K562 (cell line): ENCODE measurements around the gene ANKRD6. TPM values are rescaled to one million over a fixed set of nuclear protein-coding genes. Genes with fewer than 3 reads are reported as not detected.

Experiments
- ATAC-seq: fragments of 200-7000 bp; cut with Tn5 transposase; 3 replicates; pipeline ENCODE4 v1.9.1; 2020; ENCODE audit warnings: moderate library complexity
- BruUV-seq: library from RNA; stranded (reverse); fragments of 400-500 nt; replicated peaks from 2 replicates; lab custom pipeline; 2021; lab: Mats Ljungman, UMichigan
- CTCF ChIA-PET: fragments of 300-600 bp; formaldehyde crosslinking; extraction: SDS; loops from one replicate; lab custom pipeline; 2021; ENCODE audit warnings: low intra/inter-chr PET ratio; lab: Yijun Ruan, JAX
- POLR2A ChIA-PET: fragments of 300-600, 350-650 bp; sonication (Branson Sonifier 250); formaldehyde crosslinking; extraction: SDS; loops from one replicate; lab custom pipeline; 2021; ENCODE audit warnings: antibody characterized with exemption, inconsistent platforms; lab: Yijun Ruan, JAX
- DNase-seq, 4 experiments: peaks; one replicate each; pipeline versions ENCODE4 v3.0.0 to v3.0.0-alpha.2; 2011 to 2018; ENCODE audit warnings: low spot score in 3 of 4, mixed read lengths in 3 of 4; ENCODE audit errors: extremely low read depth in 1 of 4
- FAIRE-seq: peaks from 2 replicates; lab custom pipeline; 2011; peaks lifted over from hg19 to GRCh38; lab: Jason Lieb, UNC
- H2AFZ ChIP-seq: 2 replicates; pipeline ENCODE4 v1.6.0; 2011; ENCODE audit warnings: low read depth, low read length, control low read depth, inconsistent platforms
- H3K27ac ChIP-seq: fragments of 200-600 bp; 3 replicates; pipeline ENCODE4 v1.8.0; 2011; ENCODE audit warnings: low read depth, mild to moderate bottlenecking, control low read depth, inconsistent platforms, low read length, moderate library complexity, mixed read lengths; ENCODE audit errors: extremely low read depth
- H3K27me3 ChIP-seq, 2 experiments: fragments of 300-600 bp in 1 of 2; 2 replicates in 1 of 2; 3 replicates in 1 of 2; pipeline versions ENCODE4 v1.6.0 to v1.8.0; 2011; ENCODE audit warnings: inconsistent platforms in 2 of 2, low read length in 2 of 2, mild to moderate bottlenecking in 1 of 2, mixed read lengths in 1 of 2, moderate library complexity in 1 of 2; ENCODE audit not compliant: control insufficient read depth in 2 of 2, insufficient read depth in 2 of 2
- H3K36me3 ChIP-seq: fragments of 300-600 bp; 3 replicates; pipeline ENCODE4 v1.8.0; 2011; ENCODE audit warnings: mild to moderate bottlenecking, low read length, inconsistent platforms; ENCODE audit not compliant: control insufficient read depth, insufficient read depth
- H3K4me1 ChIP-seq, 2 experiments: fragments of 200-600 bp in 1 of 2; replicated peaks in 1 of 2; 2 replicates in 1 of 2; 3 replicates in 1 of 2; pipeline versions ENCODE4 v1.5.1 to v1.8.0; 2011; ENCODE audit warnings: inconsistent platforms in 2 of 2, low read length in 2 of 2, mild to moderate bottlenecking in 1 of 2, mixed read lengths in 1 of 2, moderate library complexity in 1 of 2; ENCODE audit not compliant: control insufficient read depth in 2 of 2, insufficient read depth in 2 of 2
- H3K4me2 ChIP-seq: 2 replicates; pipeline ENCODE4 v1.6.1; 2011; ENCODE audit warnings: low read length, control low read depth, inconsistent platforms, mixed read lengths; ENCODE audit not compliant: insufficient read depth
- H3K4me3 ChIP-seq: fragments of 200-600 bp; sonication (generic), shearing (Covaris generic); 2 replicates; pipeline ENCODE4 v1.5.1; 2016; ENCODE audit warnings: control low read depth, inconsistent platforms
- H3K79me2 ChIP-seq: fragments of 200-600 bp; 3 replicates; pipeline ENCODE4 v1.8.0; 2011; ENCODE audit warnings: low read length, inconsistent platforms; ENCODE audit not compliant: control insufficient read depth, insufficient read depth
- H3K9ac ChIP-seq, 2 experiments: 2 replicates each; pipeline versions ENCODE4 v1.6.0 to v1.6.1; 2011; ENCODE audit warnings: low read depth in 2 of 2, low read length in 2 of 2, control low read depth in 1 of 2, inconsistent platforms in 1 of 2, mild to moderate bottlenecking in 1 of 2, mixed read lengths in 1 of 2; ENCODE audit not compliant: insufficient read depth in 1 of 2
- H3K9me1 ChIP-seq: one replicate; pipeline ENCODE4 v1.6.0; 2011; ENCODE audit warnings: inconsistent platforms, mild to moderate bottlenecking, low read length, moderate library complexity; ENCODE audit not compliant: control insufficient read depth, insufficient read depth
- H3K9me3 ChIP-seq: replicated peaks from 2 replicates; pipeline ENCODE4 v1.5.1; 2011; ENCODE audit warnings: low read depth, low read length, inconsistent platforms; ENCODE audit not compliant: control insufficient read depth, insufficient read depth
- H4K20me1 ChIP-seq: replicated peaks from 2 replicates; pipeline ENCODE4 v1.6.1; 2011; ENCODE audit warnings: low read length, inconsistent platforms, mixed read lengths; ENCODE audit not compliant: control insufficient read depth, insufficient read depth
- ETS2 ChIP-seq: IDR thresholded peaks from 2 replicates; pipeline ENCODE4 v1.6.1; 2016; ENCODE audit warnings: borderline replicate concordance, missing genetic modification characterization, mild to moderate bottlenecking, moderate library complexity, missing compliant biosample characterization; ENCODE audit not compliant: poor library complexity, severe bottlenecking
- HNRNPH1 ChIP-seq: fragments of 200-400 bp; formaldehyde crosslinking; optimal IDR thresholded peaks from 2 replicates; pipeline ENCODE3; 2017; ENCODE audit warnings: low read depth, mild to moderate bottlenecking, low read length, moderate library complexity
- MLX ChIP-seq, 2 experiments: fragments of 450-650 bp in 1 of 2; sonication (generic) in 1 of 2; formaldehyde crosslinking; conservative IDR thresholded peaks; 2 replicates each; pipeline versions ENCODE4 v1.4.0 to v1.8.1; 2020 to 2022; ENCODE audit warnings: mild to moderate bottlenecking in 1 of 2, missing genetic modification reagents in 1 of 2
- NCOA2 ChIP-seq, 2 experiments: fragments of 450-650 bp; IDR thresholded peaks; 2 replicates each; pipeline ENCODE4 v1.6.1; 2018; ENCODE audit warnings: mild to moderate bottlenecking in 2 of 2, moderate library complexity in 1 of 2; ENCODE audit not compliant: partially characterized antibody in 2 of 2
- NFXL1 ChIP-seq: fragments of 450-650 bp; formaldehyde crosslinking; IDR thresholded peaks from 2 replicates; pipeline ENCODE4 v1.4.0; 2021; ENCODE audit warnings: mild to moderate bottlenecking
- PCBP1 ChIP-seq: fragments of 200-400 bp; formaldehyde crosslinking; IDR thresholded peaks from 2 replicates; pipeline ENCODE4 v1.6.1; 2018; ENCODE audit warnings: mild to moderate bottlenecking, low read depth, low read length; ENCODE audit not compliant: poor library complexity, severe bottlenecking
- PCBP2 ChIP-seq: fragments of 200-400 bp; formaldehyde crosslinking; IDR thresholded peaks from 2 replicates; pipeline ENCODE4 v1.6.1; 2018; ENCODE audit warnings: low read length, low read depth, mild to moderate bottlenecking, moderate library complexity; ENCODE audit not compliant: poor library complexity, severe bottlenecking
- RBM25 ChIP-seq: fragments of 200-400 bp; formaldehyde crosslinking; IDR thresholded peaks from 2 replicates; pipeline ENCODE4 v1.6.1; 2018; ENCODE audit warnings: low read length, low read depth, moderate library complexity; ENCODE audit not compliant: severe bottlenecking
- ZFPM2 ChIP-seq: fragments of 250-450 bp; sonication (Bioruptor Pico); IDR thresholded peaks from 2 replicates; pipeline ENCODE4 v1.5.1; 2022; ENCODE audit warnings: mild to moderate bottlenecking
- ZNF445 ChIP-seq: fragments of 250-450 bp; sonication (Bioruptor Pico); IDR thresholded peaks from 2 replicates; pipeline ENCODE4 v1.4.0; 2020; ENCODE audit warnings: low read depth, mild to moderate bottlenecking, moderate library complexity
- whole genome bisulfite sequencing: fragments of 100-300 bp; shearing (Covaris generic); methylation state at CpG from one replicate; pipeline ENCODE4 v1.1.6; 2016; ENCODE audit warnings: low coverage, mixed read lengths; ENCODE audit not compliant: insufficient coverage; ENCODE audit errors: missing lambda C conversion rate; 5-methylcytosine and 5-hydroxymethylcytosine counted together
- in situ Hi-C: fragments of 300-500 bp; cut with MboI; formaldehyde crosslinking; loops from 4 replicates; pipeline ENCODE4 v1.15.0; 2018; ENCODE audit warnings: inconsistent platforms, mixed read lengths
- intact Hi-C: fragments of 100-400 bp; cut with micrococcal nuclease; formaldehyde crosslinking; loops from 2 replicates; pipeline ENCODE4 v1.14.2; 2022
- polyA plus RNA-seq, 8 experiments: library from polyadenylated mRNA; depleted of rRNA in 4 of 8; stranded (reverse) in 5 of 8; unstranded in 3 of 8; fragments of >200 nt; fragmentation: Nextera tagmentation in 2 of 8; fragmentation: Illumina TruSeq in 1 of 8; extraction: Ambion mirVana in 2 of 8; extraction: Trizol in 1 of 8; gene quantifications; 2 replicates each; pipeline versions ENCODE4 v1.2.1 to v1.2.3, GENCODE V29; 2011 to 2014; ENCODE audit warnings: inconsistent platforms in 1 of 8, missing spikeins in 1 of 8
- total RNA-seq, 7 experiments: library from RNA; depleted of rRNA in 6 of 7; stranded (reverse); fragments of >200 nt in 6 of 7; fragmentation: Illumina TruSeq in 2 of 7; extraction: Trizol in 2 of 7; gene quantifications; 2 replicates each; pipeline versions ENCODE4 v1.2.1 to v1.2.3, GENCODE V29; 2011 to 2021; ENCODE audit warnings: low replicate concordance in 1 of 7
- TF ChIP-seq, protein P1 (sequence below): fragments of 450-650 bp; formaldehyde crosslinking; IDR thresholded peaks from 2 replicates; pipeline ENCODE4 v1.4.0; 2022; ENCODE audit warnings: missing genetic modification characterization
- TF ChIP-seq, protein P2 (sequence below): sonication (generic); formaldehyde crosslinking; IDR thresholded peaks from 2 replicates; pipeline ENCODE4 v1.9.0; 2022; ENCODE audit warnings: mild to moderate bottlenecking, missing genetic modification reagents
- TF ChIP-seq, protein P3 (sequence below): sonication (generic); formaldehyde crosslinking; IDR thresholded peaks from 2 replicates; pipeline ENCODE4 v1.8.1; 2023; ENCODE audit warnings: mild to moderate bottlenecking, missing genetic modification reagents

Gene ANKRD6
- total and polyA plus RNA-seq, 9 of the 15 experiments (the other 6 are each of a cell fraction or from before 2014, with no cell fraction given): 0.04 to 0.22 (median 0.08) TPM; not detected in 4

DNA sequence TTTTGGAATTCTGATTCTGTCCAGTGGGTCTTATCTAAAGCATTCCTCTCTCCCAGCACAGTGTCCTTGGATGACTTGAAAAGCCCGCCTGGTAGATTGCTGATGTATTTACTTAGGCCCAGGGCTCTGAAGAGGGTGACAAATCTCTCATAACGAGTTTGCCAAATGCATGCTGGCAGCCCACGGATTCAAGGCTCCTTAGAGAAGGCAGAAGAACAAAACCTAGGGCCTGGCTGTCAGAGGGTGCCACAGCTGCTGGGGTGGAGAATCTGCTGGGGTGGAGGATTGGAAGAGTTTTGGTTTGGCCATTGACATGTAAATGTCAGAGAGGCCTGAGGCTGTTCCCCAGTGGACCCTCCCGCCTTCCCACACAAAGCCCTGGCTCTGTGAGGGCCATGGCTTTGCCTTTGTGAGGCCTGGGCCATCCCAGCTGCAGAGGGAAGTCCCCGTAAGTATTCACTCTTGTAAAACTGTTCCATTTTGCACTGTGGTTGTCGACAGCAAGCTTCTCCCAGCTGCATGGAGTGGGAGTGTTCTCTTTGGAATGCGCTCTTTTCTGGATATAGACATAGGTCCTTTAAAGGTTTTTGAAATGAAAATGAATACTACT is 50.3 kb downstream of the ANKRD6 start:
- DNase-seq: no peak
- POLR2A ChIA-PET: interaction anchor here (0.6 to 1.4 kb wide), 2 partner anchors 11 to 66 kb away, joined by 3 to 4 read pairs; no protein-coding TSS in a partner anchor
- no TSS peak for BruUV-seq
- intact Hi-C loops (no loop called here), in situ Hi-C loops (no loop called here)
- CTCF ChIA-PET: no interaction called here
- TF ChIP-seq ZNF445 (CRISPR knock-in tag) (no peak), PCBP2 (no peak), ZFPM2 (CRISPR knock-in tag) (no peak), MLX (CRISPR knock-in tag; conservative IDR thresholded peaks at IDR 0.05) (no peak), HNRNPH1 (no peak), PCBP1 (no peak), RBM25 (no peak), NFXL1 (CRISPR knock-in tag) (no peak), NCOA2 (IDR thresholded peaks at IDR 0.05; ENCODE audit: partially characterized antibody in 2 of 2) (no peak), ETS2 (no peak)
- TF ChIP-seq, protein P1, sequence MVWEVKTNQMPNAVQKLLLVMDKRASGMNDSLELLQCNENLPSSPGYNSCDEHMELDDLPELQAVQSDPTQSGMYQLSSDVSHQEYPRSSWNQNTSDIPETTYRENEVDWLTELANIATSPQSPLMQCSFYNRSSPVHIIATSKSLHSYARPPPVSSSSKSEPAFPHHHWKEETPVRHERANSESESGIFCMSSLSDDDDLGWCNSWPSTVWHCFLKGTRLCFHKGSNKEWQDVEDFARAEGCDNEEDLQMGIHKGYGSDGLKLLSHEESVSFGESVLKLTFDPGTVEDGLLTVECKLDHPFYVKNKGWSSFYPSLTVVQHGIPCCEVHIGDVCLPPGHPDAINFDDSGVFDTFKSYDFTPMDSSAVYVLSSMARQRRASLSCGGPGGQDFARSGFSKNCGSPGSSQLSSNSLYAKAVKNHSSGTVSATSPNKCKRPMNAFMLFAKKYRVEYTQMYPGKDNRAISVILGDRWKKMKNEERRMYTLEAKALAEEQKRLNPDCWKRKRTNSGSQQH (CRISPR knock-in tag): no peak
- TF ChIP-seq, protein P2, sequence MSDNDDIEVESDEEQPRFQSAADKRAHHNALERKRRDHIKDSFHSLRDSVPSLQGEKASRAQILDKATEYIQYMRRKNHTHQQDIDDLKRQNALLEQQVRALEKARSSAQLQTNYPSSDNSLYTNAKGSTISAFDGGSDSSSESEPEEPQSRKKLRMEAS (CRISPR knock-in tag): no peak
- TF ChIP-seq, protein P3, sequence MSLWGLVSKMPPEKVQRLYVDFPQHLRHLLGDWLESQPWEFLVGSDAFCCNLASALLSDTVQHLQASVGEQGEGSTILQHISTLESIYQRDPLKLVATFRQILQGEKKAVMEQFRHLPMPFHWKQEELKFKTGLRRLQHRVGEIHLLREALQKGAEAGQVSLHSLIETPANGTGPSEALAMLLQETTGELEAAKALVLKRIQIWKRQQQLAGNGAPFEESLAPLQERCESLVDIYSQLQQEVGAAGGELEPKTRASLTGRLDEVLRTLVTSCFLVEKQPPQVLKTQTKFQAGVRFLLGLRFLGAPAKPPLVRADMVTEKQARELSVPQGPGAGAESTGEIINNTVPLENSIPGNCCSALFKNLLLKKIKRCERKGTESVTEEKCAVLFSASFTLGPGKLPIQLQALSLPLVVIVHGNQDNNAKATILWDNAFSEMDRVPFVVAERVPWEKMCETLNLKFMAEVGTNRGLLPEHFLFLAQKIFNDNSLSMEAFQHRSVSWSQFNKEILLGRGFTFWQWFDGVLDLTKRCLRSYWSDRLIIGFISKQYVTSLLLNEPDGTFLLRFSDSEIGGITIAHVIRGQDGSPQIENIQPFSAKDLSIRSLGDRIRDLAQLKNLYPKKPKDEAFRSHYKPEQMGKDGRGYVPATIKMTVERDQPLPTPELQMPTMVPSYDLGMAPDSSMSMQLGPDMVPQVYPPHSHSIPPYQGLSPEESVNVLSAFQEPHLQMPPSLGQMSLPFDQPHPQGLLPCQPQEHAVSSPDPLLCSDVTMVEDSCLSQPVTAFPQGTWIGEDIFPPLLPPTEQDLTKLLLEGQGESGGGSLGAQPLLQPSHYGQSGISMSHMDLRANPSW (CRISPR knock-in tag): no peak
- Histone ChIP-seq H2AFZ (no peak overlapping the region), H3K4me3 (no peak overlapping the region), H3K27ac (no peak overlapping the region), H3K4me1 (no peaks in the 10 kb centered on the region), H3K9me1 (no peaks in the 10 kb centered on the region), H3K4me2 (no peak overlapping the region), H3K79me2 (no peaks in the 10 kb centered on the region), H3K9ac (no peak overlapping the region), H3K9me3 (no peaks in the 10 kb centered on the region), H4K20me1 (no peaks in the 10 kb centered on the region), H3K27me3 (peaks cover 2 to 21% of the 10 kb centered on the region in 2 experiments; a peak in 3 of 5 replicates), H3K36me3 (no peaks in the 10 kb centered on the region)
- ATAC-seq: peak; percentile 34; the same call in 1 of the 3 replicates
- FAIRE-seq: no peak
- WGBS: 1% methylated on average over 7 of the region's 7 CpGs
